CD4-positive, alpha-beta T cell treated with Interleukin-12 subunit alpha and Interleukin-12 subunit beta, for 1 hour (primary cell): ENCODE results near the gene BPGM.

Experiments
- DNase-seq: peaks from one replicate; pipeline ENCODE4 v3.0.0-alpha.2; 2020

The BPGM gene

GRCh38 chr7:134724606-134725005 lies 78.0 kb downstream of the BPGM start:
- DNase-seq: no peak

DNA sequence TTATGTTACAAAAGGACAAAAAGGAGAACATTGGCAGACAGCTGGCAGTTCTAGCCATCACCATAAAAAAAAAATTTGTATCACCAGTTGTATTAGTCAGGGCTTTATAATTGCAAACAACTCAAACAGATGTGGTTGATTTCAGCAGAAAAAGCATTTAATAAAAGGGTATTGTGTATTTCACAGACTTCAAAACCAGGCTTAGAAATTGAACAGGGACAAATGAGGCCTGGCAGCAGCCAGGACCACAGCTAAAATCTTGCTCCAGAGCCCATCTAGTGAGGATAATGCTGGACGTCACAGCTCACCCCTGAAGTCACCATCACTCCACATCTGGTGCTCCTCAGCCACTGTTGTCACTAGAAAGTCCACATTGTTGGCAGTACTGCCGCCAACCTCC lies 79.9 kb downstream of the BPGM start:
- no peak for DNase-seq

GRCh38 chr7:134727711-134728110 lies 81.1 kb downstream of the BPGM start:
- DNase-seq: no peak
